ENCODE measurements around the gene IDH2.
"Not testable (repeated sequence)": the region's sequence is repeated elsewhere in the genome, so short reads cannot be mapped to it uniquely, and the experiment has no call there.

IDH2 gene

DNA sequence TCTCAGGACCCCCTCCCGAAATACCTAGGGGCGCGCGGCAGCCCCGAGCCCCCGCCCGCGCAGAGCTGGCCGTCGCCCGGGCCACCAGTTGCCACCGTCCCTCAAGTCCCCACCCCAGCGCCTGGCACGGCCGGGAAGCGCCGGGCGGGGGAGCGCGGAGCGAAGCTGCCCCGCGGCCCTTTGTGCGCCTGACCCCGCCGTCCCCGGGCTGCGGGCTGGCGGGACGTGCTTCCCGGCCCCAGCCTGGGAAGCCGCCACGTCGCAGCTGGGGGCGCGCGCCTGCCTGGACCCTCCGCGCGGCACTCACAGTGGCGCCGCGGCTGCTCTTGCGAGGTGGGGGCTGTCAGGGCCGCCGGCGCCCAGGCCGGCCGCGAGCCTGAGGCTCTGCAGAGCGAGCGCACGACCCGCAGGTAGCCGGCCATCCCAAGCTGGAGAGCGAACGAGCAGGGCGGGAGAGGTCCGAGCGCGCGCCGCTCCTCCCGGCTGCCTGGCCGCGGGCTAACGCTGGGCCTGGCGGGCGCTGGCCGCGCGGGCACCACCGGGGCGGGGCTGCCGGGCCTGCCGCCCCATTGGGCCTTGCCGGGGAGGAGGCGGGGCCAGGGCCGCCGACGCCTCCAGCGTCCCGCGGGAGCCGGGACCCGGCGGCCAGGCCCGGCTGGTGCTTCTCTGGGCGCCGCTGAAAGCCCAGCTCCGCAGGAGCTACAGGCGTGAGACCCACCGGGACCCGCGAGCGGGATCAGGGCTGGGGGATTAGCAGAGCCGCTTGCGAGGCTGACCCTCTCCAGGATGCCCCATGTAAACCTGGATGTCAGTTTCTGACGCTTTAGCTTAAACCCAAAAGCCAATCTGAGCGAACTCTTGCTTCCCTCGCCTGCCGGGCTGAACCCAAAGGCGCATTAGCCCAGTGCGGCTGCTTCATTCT lies at the start of gene IDH2:
IDH2 (minus strand) TSS at position 500 of the 922 bp plus-strand sequence; CDS start at position 422, 78 bp downstream.
- DNase-seq = peak; percentile 77 to 84

DNA sequence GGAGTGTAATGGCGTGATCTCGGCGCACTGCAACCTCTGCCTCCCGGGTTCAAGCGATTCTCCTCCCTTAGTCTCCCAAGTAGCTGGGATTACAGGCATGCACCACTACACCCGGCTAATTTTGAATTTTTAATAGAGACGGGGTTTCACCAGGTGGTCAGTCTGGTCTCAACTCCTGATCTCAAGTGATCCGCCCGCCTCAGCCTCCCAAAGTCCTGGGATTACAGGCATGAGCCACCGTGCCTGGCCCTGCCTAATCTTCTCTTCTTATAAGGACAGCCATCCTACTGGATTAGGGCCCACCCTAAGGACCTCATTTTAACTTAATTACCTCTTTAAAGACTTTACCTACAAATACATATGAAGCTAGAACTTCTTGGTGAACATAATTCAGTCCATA lies 48.3 kb upstream of the IDH2 start:
- not testable (repeated sequence) for DNase-seq

- DNase-seq = no peak
Measured at GRCh38 chr15:90149609-90150340, 47.5 kb upstream of the IDH2 start.

DNA sequence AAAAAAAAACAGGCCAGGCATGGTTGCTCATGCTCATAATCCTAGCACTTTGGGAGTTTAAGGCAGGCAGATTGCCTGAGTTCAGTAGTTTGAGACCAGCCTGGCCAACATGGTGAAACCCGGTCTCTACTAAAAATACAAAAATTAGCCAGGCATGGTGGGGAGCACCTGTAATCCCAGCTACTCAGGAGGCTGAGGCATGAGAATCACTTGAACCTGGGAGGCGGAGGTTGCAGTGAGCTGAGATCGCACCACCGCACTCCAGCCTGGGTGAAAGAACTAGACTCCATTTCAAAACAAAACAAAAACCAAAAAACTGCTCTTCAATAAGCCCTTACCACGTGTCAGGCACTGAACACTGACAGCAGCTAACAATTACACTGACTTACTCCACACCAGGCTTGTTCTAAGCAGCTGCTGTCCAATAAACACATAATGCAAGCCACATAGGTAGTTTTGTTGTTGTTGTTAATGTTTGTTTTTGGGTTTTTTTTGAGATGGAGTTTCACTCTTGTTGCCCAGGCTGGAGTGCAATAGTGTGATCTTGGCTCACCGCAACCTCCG lies 44.0 kb upstream of the IDH2 start:
- not testable (repeated sequence) for DNase-seq

DNA sequence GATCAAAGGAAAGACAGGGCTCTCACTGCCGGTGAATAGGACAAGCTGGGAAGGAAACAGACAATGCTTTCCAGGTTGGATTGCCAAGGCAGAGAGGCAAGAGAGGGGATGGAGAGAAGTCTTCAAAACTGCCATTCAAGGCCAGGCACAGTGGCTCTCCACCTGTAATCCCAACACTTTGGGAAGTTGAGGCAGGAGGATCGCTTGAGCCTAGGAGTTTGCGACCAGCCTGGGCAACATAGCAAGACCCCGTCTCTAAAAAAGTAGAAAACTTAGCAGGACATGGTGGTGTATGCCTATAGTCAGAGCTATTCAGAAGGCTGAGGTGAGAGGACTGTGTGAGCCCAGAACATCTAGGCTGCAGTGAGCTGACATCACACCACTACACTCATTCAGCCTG lies 43.5 kb upstream of the IDH2 start:
- DNase-seq = no peak

DNA sequence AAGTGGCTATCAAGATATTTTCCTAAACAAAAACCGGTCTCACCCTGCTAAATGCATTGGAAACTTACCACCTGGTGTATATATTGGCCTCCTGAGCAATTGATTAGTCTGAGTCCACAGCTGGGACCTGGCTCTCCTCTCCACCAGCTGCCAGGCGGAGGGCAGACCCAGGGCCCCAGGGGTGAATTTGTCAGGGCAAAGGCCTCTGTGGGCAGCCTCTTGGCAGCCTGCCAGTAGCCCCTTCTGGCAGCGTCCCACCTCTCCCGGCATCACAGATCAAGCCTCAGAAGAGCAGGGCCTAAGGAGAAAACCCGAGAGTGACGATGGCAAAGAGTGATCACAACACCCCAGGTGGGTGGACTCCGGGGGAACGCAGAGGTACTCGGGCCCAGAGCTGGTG lies 43.0 kb upstream of the IDH2 start:
- no peak for DNase-seq

DNA sequence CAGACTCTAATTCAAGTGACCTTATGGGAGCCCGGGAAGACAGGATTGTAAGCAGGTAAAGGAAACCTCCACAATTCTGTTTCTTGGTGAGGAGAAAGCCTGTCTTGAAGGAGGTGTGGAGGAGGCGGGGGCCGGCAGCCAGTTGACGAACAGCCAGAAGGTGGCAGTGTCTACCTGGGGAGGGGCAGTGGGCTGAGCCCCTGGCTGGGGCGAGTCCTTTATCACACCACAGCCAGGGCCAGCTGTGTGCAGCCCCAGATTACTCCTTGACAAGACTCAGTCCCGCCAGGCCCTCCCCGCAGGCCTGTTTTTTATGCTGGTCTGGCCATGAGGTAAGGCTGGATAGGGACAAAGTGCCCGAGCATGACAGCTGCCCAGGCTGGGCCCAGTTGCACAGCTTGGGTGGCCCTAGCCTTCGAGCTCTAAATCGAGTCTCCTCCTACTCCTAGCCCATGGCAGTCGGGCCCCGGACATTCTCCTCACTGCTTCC lies 40.9 kb upstream of the IDH2 start:
- DNase-seq = peak; percentile 77 to 85

DNA sequence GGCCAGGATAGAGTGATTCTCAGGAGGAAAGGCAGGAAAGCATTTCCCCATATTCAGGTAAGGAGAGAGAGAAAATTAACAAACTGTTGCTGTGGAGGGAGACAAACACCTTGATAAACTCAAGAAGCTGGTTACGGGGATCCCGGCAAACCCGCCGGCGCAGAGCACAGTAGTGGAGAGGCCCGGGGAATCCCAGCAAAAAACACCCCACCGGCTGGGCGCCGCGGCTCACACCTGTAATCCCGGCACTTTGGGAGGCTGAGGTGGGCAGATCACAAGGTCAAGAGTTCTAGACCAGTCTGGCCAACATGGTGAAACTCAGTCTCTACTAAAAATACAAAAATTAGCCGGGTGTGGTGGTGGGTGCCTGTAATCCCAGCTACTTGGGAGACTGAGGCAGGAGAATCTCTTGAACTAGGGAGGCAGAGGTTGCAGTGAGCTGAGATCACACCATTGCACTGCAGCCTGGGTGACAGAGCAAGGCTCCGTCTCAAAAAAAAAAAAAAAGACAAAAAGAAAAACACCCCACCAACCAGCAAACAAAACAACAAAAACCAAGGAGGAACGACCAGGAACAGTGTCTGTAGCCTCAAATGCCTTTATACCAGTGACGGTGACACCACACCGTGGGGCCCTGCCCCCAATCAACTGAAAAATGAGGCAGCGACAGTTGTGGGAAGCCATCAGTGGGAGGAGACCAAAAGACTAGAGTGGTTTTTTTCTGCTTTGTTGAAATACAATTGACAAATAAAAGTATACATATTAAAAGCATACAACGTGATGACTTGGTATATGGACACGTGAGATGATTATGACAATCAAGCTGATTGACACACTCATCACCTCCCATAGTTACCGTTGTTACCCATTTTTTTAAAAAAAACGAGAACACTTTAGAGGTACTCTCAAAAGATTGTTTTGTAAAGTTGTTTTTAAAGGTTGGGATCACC lies 40.2 kb upstream of the IDH2 start:
- peak; percentile 63 to 64 for DNase-seq

DNA sequence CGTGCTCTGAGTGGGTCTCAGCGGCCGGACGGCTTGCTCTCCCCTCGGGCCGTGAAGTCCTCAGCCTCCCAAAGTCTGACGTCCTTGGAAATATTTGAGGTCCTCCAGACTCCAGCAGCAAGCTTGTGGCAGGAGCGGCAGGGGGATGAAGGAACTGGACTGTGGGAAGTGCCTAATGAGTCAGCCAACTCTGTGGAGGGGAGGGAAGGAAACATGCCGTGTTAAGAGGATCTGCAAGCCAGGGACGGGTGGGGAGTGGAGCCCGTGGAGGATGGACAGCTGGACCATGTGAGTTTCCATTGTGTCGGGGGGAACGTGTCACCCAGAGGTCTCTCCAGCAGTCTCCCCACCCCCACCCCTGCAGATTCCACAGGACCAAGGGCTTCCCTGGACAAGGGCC lies 39.4 kb upstream of the IDH2 start:
- no peak for DNase-seq

DNA sequence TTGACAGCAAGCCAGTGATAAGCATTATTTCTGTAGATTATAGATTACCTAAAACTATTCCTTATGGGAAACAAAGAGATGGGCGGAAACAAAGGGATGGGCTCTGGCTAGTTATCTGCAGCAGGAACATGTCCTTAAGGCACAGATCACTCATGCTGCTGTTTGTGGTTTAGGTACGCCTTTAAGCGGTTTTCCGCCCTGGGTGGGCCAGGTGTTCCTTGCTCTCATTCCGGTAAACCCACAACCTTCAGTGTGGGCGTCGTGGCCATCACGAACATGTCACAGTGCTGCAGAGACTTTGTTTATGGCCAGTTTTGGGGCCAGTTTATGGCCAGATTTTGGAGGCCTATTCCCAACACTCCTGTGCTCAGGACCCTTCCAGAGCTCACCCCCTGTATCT lies 37.3 kb upstream of the IDH2 start:
- DNase-seq = peak; percentile 64 to 66

DNA sequence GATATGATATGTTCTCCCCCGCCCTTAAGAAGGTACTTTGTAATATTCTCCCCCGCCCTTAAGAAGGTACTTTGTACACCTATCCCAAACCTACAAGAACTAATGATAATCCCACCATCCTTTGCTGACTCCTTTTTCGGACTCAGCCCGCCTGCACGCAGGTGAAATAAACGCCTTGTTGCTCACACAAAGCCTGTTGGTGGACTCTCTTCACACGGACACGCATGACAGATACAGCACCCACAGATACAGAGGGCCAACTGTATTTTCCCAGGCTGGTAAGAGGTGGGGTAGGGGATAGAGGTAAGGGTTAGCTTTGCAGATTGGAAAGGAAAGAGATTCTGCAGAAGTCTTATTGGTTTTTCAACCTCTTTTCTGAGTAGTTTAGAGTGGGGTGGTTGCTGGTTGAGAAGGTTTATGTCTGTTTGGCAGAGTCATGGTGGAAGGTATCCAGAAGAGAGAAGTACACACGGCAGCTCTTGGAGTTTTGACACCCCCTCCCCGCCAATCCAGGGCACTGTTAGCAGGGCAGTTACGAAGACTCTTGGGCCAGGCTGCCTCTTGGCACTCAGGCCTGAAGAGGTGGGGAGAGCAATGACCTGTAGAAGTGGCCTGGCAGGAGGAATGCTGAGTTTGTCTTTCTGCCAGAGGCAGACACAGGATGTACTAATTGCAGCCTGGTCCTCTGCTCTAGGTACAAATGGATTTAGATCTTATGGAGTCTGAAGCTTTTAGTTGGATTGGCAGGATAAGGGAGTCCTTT lies 36.0 kb upstream of the IDH2 start:
- DNase-seq = no peak

DNA sequence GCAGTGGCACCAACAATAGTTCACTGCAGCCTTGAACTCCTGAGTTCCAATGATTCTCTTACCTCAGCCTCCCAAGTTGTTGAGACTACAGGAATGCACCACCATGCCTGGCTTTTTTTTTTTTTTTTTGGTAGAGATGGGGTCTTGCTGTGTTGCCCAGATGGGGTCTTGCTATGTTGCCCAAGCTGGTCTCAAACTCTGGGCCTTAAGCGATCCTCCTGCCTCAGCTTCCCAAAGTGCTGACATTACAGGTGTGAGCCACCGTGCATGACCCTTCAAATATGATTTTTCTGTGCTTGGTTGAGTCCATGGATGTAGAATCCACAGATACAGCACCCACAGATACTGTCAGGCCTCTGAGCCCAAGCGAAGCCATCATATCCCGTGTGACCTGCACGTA lies 30.2 kb upstream of the IDH2 start:
- no peak for DNase-seq

DNA sequence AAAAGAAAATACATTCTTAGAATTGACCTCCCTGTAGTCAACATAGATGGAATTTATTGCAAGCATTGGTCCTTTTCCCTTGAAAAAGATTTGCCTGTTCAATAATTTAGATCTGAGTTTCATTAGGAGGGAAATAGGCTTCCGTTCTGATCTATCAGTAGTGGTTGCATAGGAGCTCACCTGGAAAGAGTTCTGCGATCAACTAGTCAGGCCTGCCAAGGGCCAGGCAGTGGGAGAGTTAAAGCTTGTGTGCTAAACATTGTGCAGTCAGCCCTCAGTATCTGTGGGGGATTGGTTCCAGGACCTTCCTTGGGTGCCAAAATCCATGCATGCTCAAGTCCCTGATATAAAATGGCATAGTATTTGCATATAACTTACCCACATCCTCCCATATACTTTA lies 29.6 kb upstream of the IDH2 start:
- no peak for DNase-seq

DNA sequence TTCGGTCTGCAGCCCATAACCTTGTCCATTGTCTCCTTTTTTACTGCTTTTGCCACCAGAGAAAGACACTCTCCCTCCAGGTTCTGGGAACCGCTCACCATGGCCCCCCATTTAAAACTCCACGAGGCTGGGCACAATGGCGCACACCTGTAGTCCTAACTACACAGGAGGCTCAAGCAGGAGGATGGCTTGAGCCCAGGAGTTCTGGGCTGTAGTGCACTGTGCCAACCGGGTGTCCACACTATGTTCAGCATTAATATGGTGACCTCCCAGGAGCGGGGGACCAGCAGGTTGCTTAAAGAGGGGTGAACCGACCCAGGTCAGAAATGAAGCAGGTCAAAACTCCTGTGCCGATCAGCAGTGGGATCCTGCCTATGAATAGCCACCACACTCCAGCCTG lies 28.0 kb upstream of the IDH2 start:
- no peak for DNase-seq

- DNase-seq = no peak
Measured at GRCh38 chr15:90126596-90127435, 24.5 kb upstream of the IDH2 start.

DNA sequence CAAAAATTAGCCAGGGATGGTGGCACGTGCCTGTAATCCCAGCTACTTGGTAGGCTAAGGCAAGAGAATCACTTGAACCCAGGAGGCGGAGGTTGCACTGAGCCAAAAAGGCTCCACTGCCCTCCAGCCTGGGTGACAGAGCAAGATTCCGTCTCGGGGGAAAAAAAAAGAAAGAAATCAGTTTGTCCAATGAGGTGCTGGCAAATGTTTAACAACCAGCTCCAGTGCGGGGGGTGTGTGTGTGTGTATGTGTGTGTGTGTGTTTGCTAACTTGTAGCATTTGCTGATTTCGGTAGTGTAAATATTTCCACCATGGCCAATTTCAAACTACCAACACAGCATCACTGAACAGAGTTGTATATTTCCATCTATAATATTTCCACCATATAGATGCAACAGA lies 23.8 kb upstream of the IDH2 start:
- no peak for DNase-seq

- DNase-seq = no peak
Measured at GRCh38 chr15:90124507-90124906, 22.2 kb upstream of the IDH2 start.

DNA sequence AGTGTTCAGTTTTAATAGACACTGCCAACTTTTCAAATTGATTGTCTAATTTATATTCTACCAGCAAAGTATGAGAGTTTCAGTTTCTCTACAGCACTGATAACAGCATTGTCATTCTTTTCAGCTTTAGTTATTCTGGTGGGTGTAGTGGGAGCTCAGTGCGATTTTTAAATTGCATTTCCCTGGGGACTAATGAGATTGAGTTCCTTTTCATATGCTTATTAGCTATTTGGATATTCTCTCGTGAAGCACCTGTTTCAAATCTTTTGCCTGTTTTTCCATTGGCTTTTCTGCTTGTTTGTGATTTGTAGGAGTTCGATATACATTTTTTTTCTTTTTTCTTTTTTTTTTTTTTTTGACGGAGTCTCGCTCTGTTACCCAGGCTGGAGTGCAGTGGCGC lies 18.8 kb upstream of the IDH2 start:
- DNase-seq = no peak

DNA sequence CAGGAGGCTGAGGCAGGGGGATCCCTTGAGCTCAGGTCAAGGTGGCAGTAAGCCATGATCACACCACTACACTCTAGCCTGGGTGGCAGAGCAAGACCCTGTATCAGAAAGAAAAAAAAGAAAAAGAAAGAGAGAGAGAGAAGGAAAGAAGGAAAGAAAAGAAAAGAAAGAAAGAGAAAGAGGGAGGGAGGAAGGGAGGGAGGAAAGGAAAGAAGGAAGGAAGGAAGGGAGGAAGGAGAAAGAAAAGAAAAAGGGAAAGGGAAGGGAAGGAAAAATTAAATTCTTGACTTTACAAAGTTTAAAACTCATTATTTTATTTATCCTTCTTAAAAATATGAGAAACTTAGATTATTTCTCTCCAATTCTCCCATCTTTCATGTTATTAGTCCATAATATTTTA lies 17.1 kb upstream of the IDH2 start:
- DNase-seq = no peak

DNA sequence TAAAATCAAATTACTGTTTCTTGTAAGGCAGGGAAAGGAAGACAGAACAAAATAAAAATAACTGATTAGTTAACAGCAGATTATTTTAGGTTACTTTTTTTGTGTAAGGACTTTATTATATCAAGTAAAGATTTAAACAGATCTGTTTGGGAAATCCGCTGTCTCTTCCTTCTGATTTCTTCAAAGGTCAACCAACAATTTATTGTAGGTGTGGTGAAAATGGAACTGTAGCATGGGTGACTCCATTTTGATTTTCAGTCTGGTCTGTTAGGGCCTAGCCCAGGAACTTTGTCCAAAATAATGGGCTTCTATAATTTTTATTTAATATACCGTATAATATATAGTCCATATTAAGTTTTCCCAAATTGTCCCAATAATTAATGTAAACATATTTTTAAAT lies 13.5 kb upstream of the IDH2 start:
- DNase-seq = no peak

DNA sequence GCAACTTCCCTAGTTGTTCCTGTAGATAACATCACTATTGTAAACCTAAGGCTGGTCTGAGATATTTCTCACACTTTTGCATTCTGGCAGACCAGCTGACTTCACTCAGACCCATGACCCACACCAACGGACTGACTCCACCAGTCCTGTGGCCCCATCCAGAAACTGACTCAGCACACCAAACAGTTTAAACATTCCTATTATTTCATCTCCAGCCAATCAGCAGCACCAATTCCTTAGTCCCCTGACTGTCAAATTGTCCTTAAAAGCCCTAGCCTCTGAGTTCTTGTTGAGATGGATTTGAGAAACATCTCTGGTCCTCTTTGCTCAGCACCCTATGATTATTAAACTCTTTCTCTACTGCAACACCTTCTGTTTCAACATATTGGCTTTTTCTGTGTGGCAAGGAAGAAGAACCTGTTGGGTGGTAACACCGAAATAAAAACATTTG lies 12.2 kb upstream of the IDH2 start:
- no peak for DNase-seq

Measured in activated T-cell treated with anti-CD3 and anti-CD28 coated beads, Interleukin-2, amount 50 U/mL, for 48 hours (primary cell).